ENCODE data around the gene FGFBP3.
"Not testable (repeated sequence)": the region's sequence is repeated elsewhere in the genome, so short reads cannot be mapped to it uniquely, and the experiment has no call there.

The FGFBP3 gene

DNA sequence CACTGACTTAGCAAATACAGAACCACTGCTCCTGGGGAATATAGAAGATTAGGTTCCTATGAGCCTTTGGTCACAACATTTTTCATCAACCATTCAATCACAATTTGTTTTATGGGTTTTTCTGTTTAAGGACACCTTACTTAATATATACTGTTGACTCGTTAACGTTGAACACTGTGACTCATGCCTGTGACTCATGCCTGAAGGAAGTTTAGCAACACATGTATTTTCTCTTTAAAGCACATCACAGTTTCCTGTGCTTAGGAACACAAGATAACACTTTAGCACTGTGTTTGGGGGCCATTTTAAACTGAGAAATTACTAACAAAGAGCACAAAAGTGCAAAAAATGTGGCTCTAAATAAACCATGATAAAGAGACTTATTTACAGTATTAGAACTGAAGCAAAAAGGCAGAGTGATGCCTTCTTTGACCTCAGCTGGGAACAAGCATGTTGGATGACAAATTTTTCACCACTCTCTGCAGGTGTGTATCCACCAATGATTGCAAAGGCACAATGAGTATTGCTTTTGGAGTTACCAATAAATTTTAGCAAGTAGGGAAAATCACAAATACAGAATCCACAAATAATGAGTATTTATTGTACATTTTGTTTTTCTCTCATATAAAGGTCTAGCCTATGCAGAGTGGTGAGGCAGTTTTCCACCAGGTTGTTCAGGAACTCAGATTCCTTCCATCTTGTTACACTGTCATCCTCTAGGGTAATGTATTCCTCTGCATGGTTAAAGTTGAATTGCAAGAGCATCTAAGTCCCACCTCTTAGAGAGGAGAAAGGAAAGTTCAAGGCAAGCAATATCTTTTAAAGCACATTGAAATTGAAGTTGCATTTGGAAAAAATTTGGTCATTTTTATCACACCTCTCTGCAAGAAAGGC, 7.3 kb downstream of the FGFBP3 start:
- DNase-seq (ENCODE audit: low read depth in 3 of 3, low spot score in 1 of 3): no peak

DNA sequence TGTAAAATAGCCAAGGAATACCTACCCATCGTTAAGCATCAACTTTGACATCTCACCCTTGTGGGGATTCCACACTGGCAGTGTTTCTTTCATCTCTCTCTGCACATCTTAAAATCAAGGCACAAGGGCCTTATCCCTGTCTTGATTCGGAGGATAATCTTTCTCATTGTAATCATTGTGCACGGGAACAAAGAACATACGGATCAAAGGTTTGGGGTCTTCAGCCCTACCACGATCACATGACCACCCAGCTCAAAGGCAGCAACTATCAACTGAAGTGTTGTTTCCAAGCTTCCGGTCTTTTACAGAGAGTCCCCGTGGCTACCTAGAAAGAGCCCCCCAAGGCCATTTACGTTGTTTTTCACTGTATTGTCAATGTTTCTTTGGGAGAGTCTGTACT, 11.9 kb downstream of the FGFBP3 start:
- no peak for DNase-seq (ENCODE audit: low read depth in 3 of 3, low spot score in 1 of 3)

GRCh38 chr10:91896212-91896756, 13.0 kb downstream of the FGFBP3 start:
- no peak for DNase-seq (ENCODE audit: low read depth in 3 of 3, low spot score in 1 of 3)

DNA sequence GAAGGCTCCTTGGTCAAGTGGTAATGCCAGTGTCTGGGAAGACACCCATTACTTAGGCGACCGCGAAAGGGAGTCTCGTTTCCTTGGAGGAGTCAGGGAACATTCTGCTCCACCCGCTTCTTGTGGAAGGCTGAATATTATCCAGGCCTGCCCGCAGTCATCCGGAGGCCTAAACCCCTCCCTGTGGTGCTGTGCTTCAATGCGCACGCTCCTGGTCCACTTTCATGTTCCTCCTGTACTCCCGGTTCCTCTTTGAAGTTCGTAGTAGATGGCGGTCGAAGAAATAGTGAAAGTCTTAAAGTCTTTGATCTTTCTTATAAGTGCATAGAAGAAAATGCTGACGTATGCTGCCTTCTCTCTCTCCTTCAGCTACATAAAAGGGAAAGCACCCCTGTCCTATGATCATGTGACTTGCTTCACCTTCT, 15.0 kb downstream of the FGFBP3 start:
- DNase-seq (ENCODE audit: low read depth in 3 of 3, low spot score in 1 of 3): not testable (repeated sequence)

GRCh38 chr10:91893051-91893450, 16.2 kb downstream of the FGFBP3 start:
- no peak for DNase-seq (ENCODE audit: low read depth in 3 of 3, low spot score in 1 of 3)

DNA sequence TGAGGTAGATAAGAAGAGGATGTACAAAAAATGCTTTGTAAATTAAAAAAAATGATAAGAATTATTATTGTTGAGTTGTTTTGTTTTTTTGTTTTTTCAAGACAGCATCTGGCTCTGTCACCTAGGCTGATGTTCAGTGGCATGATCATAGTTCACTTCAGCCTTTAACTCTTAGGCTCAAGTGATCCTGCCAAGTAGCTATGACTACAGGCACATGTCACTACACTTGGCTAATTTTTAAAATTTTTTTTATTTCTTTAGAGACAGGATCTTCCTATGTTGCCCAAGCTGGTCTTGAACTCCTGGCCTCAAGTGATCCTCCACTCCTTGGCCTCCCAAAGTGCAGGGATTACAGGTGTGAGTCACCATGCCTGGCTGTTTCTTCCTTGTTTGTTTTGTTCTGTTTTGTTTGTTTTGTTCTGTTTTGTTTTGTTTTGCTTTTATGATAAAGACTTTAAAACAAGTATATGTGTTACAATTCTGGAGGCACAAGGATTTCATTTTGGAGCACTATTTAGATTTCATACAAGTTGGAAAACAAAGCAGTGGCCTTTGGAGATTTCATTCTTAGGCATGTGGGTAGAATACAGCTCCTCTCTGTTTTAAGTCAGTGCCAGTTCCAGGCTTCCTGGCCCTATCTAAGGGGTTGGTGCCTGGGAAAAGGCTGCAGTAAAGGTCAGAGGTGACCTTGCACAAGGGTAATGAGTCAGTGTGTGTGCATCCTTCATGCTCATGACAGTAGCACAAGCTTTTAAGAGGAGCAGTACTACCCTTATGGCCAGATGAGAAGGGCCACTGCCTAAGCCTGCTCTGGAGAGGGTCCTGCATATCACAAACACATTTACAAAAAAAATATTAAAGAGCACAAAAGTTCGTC, 17.9 kb downstream of the FGFBP3 start:
- DNase-seq (ENCODE audit: low read depth in 3 of 3, low spot score in 1 of 3): no peak

DNA sequence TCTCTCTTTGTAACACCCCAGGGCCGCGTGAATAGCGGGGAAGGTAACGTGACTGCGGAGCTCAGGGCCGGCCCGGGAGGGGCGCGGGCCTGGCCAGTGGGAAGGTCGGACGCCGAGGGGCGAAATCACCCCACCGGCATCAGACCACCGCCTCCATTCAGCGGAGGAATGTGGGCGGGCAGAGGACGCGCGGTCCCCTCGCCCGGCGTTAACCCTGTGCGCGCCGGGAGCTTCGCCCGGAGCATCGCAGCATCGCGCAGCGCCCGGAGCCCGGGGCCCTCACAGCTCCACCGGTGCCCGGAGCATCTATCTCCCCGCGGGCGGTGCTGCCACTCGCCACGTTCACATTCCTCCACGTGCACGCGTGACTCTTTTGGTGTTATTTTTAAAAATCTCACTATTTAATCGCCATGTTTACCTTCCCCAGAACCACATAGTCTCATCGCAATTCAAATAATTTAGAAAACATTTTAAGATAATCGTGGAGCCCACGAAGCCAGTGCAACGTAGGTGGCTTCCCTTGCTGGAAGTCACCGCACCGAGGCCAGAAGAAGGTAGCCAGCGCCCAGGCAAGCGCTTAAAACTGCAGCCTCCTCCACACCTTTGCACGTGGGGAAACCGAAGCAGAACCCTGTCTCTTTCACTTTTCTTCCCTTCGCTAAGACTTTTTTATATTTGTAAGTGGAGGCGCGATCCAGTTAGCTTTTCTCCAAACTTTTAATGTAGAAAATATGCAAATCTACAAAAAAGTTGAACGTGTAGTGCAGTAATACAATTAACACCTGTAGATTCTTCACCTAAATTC, 21.8 kb downstream of the FGFBP3 start:
- DNase-seq (ENCODE audit: low read depth in 3 of 3, low spot score in 1 of 3): peak in 1 of 3 donors; percentile 11

DNA sequence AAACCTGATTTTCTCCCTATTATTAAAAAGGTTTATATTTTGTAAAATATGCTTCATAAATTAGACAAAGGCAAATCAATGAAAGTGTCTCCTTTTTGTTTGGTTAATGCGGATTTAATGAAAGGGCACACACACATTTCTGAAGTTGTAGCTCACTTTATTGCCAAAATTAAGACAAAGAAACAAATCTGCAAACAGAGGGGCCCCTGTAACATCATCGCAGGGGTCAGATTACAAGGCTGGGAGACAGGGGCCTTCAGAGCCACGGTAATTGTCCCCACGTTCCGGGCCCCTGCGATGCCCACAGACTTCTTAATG, 22.4 kb downstream of the FGFBP3 start:
- DNase-seq (ENCODE audit: low read depth in 3 of 3, low spot score in 1 of 3): no peak

DNA sequence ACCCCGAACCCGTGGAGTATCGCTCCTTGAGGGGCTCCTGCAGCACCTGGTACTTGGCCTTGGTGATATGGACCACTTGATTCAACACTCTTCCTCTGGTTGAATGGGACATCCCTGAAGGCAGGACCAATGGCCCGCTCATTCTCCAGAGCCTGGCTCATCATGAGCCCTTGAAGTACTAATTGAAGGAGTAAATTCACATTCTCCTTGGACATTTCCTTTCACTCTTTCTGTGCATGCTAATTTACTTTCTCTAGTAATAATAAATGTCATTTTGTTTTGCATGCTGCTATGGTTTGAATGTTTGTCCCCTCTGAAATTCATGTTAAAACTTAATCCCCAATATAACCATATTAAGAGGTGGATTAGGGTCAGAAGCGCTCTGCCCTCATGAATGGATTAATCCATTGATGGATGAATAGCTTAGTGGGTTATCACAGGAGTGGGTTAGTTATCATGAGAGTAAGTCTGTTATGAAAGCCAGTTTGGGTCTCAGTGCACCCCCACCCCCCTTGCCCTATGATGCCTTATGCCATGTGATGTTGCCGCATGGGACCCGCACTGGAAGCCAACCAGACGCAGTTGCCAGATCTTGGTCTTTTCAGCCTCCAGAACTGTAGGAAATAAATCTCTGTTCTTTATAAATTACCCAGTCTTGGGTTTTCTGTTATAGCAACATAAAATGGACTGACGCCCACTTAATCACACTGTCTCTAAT, 23.8 kb downstream of the FGFBP3 start:
- DNase-seq (ENCODE audit: low read depth in 3 of 3, low spot score in 1 of 3): no peak

DNA sequence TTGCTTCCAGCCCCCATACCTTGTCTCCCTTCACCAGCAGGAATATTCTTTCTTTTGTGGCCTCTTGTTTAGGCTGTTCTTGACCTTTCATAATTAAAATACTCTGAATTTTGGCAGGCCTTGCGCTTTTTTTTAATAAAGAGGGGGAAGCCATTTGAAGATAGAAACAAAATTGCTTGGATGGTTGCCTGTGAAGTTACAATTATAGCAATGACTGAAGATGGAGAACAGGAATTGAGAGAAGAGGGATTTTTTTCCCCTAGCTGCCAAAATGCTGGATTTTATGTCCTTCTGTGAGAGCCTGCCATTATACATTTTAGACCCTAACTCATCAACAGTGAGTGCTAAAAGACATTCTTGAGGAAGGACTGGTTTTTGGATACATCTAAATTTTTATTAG, 24.8 kb downstream of the FGFBP3 start:
- DNase-seq (ENCODE audit: low read depth in 3 of 3, low spot score in 1 of 3): no peak

GRCh38 chr10:91883549-91884444, 25.5 kb downstream of the FGFBP3 start:
- DNase-seq (ENCODE audit: low read depth in 3 of 3, low spot score in 1 of 3): no peak

GRCh38 chr10:91880310-91880709, 29.0 kb downstream of the FGFBP3 start:
- DNase-seq (ENCODE audit: low read depth in 3 of 3, low spot score in 1 of 3): no peak

- no peak for DNase-seq (ENCODE audit: low read depth in 3 of 3, low spot score in 1 of 3)
These were observed 29.6 kb downstream of the FGFBP3 start for GRCh38 chr10:91879515-91880170.

- DNase-seq (ENCODE audit: low read depth in 3 of 3, low spot score in 1 of 3): no peak
These were observed 33.5 kb downstream of the FGFBP3 start for GRCh38 chr10:91875779-91876178.

DNA sequence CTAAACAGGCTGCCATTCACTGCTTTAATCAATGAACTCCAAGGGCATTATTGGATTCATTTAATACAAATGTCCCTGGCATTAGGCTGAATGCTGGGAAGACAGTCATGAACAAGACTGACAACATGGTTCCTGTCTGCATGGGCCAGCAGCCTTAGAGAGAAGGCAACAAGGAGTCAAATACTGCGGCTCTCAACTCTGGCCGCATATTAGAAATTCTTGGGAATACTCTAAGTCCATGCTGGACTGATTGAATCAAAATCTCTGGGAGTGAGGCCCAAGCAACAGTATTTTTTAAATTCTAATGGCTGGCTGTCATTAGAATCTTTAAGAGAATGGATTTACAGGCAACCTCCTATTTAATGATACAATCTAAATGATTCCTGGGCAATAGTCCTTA, 34.1 kb downstream of the FGFBP3 start:
- no peak for DNase-seq (ENCODE audit: low read depth in 3 of 3, low spot score in 1 of 3)

- no peak for DNase-seq (ENCODE audit: low read depth in 3 of 3, low spot score in 1 of 3)
These were observed 43.7 kb downstream of the FGFBP3 start for GRCh38 chr10:91865562-91866081.

GRCh38 chr10:91864744-91865143, 44.5 kb downstream of the FGFBP3 start:
- DNase-seq (ENCODE audit: low read depth in 3 of 3, low spot score in 1 of 3): no peak

DNA sequence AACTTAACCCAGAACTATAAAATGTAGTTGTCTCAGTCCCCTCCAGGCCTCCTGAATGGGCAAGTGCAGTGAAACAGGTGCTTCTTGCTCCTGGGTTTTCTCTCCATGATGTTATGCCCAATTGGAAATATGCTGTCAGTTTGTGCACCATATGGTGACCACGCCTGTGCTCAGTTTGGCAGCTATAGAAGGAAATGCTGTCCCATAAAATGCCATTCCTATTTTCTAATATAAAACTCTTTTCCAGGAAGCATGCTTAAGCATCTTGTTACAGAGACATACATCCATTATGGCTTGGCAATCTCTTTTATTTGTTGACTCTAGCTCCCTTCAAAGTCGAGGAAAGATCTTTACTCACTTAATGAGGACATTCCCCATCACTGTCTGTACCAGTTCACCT, 45.2 kb downstream of the FGFBP3 start:
- DNase-seq (ENCODE audit: low read depth in 3 of 3, low spot score in 1 of 3): no peak

DNA sequence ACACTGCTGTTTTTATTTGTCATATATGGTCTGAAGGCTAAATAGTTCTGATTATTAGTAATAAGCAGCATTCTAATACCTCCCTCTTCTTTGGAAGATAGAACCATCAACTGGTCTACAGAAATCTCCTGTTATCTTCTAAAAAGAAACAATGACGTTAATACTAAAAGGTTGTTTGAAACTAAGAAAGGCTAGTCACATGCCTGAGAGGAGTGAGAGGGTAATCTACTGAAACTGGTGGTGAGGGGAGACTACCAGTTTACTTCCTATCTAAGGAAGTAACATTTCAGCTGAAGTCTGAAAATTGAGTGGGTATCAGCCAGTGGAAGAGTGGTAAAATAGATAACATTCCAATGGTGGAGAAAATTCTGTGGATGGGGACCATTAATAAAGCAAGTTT, 48.4 kb downstream of the FGFBP3 start:
- no peak for DNase-seq (ENCODE audit: low read depth in 3 of 3, low spot score in 1 of 3)

Measured in stimulated activated CD4-positive, alpha-beta T cell treated with anti-CD3 and anti-CD28 coated beads, TNF-alpha, amount 100 ng/mL, for 1 hour (primary cell).